Nephron (organoid): ENCODE data around the gene BAHCC1.

Experiments used
- H3K27ac Mint-ChIP-seq, 3 experiments: 2 replicates each; pipeline ENCODE4 v1.8.0; 2020; ENCODE audit warnings: mixed read lengths in 3 of 3, mild to moderate bottlenecking in 2 of 3, moderate library complexity in 1 of 3
- H3K27me3 Mint-ChIP-seq: 2 replicates; pipeline ENCODE4 v1.8.0; 2021; ENCODE audit warnings: low read depth, mild to moderate bottlenecking, moderate library complexity, mixed read lengths
- H3K36me3 Mint-ChIP-seq: 2 replicates; pipeline ENCODE4 v1.8.0; 2020; ENCODE audit warnings: low read depth, mixed read lengths
- H3K4me1 Mint-ChIP-seq: 2 replicates; pipeline ENCODE4 v1.8.0; 2020; ENCODE audit warnings: mixed read lengths
- H3K4me3 Mint-ChIP-seq, 3 experiments: 2 replicates each; pipeline ENCODE4 v1.8.0; 2020; ENCODE audit warnings: mild to moderate bottlenecking in 3 of 3, mixed read lengths in 3 of 3, moderate library complexity in 2 of 3
- H3K9me3 Mint-ChIP-seq: 2 replicates; pipeline ENCODE4 v1.8.0; 2020; ENCODE audit warnings: mixed read lengths
- CTCF ChIP-seq, 3 experiments: fragments of 200-600 bp; sonication (generic); IDR thresholded peaks; one replicate each; pipeline ENCODE4 v1.5.0; 2021; ENCODE audit warnings: antibody characterized with exemption in 3 of 3; ENCODE audit not compliant: unreplicated experiment in 3 of 3

The BAHCC1 gene

DNA sequence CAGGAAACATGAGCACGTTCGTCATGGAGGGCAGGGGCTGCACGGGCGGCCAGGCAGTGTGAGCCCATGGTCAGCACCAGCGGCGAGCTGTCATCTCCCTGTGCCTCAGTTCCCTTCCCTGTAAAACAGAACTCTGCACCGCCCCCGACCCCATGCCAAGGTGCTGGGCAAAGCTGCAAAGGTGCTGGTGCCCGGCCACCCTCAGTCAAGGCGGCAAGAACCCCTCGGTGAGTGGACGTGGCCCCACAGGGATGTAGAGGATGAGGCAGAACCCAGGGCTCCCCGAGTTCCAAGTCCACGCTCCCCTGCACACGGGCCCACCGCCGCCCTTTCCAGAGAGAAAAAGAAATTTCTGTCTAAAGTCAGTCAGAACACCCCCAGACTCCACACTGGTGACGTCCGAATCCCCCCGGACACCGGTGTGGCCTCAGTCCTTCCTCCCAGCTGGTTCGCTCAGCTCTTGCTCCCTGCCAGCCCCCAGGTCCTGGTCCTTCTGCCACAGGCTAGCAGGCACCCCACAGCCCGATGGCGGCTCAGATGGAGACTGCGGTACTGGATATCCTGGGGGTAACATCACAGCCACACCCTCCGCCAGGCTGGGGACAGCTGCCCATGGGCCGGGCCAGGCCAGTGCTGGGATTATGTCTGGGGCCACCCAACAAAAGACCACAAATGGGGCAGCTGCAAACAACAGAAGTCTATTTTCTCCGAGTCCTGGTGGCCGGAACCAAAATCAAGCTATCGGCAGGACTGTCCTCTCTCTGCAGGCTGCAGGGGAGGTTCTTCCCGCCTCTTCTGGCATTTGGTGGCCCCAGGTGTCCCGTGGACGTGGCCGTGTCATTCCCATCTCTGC lies 14.4 kb upstream of the BAHCC1 start:
- TF ChIP-seq CTCF (IDR thresholded peaks at IDR 0.05; ENCODE audit: unreplicated experiment in 3 of 3): no peak
- H3K27ac Mint-ChIP-seq: peak overlapping the region; percentile 22 to 81 (median 68)

GRCh38 chr17:81381632-81382577 lies 13.4 kb upstream of the BAHCC1 start:
- no peak for TF ChIP-seq CTCF (IDR thresholded peaks at IDR 0.05; ENCODE audit: unreplicated experiment in 3 of 3)
- H3K9me3 Mint-ChIP-seq: no peaks in the 10 kb centered on the region
- H3K27ac Mint-ChIP-seq: peak overlapping the region; percentile 22 to 81 (median 68)
- H3K36me3 Mint-ChIP-seq: no peaks in the 10 kb centered on the region
- H3K27me3 Mint-ChIP-seq: no peaks in the 10 kb centered on the region
- peaks cover 27% of the 10 kb centered on the region for H3K4me1 Mint-ChIP-seq
- H3K4me3 Mint-ChIP-seq: peak overlapping the region in 1 of 3 experiments; percentile 12

More for the DNA sequence above, 14.4 kb upstream of the BAHCC1 start:
- peaks cover 6% of the 10 kb centered on the region for H3K27me3 Mint-ChIP-seq
- peaks cover 22% of the 10 kb centered on the region for H3K4me1 Mint-ChIP-seq
- no peaks in the 10 kb centered on the region for H3K9me3 Mint-ChIP-seq
- H3K4me3 Mint-ChIP-seq: peak overlapping the region in 1 of 3 experiments; percentile 17
- H3K36me3 Mint-ChIP-seq: no peaks in the 10 kb centered on the region

DNA sequence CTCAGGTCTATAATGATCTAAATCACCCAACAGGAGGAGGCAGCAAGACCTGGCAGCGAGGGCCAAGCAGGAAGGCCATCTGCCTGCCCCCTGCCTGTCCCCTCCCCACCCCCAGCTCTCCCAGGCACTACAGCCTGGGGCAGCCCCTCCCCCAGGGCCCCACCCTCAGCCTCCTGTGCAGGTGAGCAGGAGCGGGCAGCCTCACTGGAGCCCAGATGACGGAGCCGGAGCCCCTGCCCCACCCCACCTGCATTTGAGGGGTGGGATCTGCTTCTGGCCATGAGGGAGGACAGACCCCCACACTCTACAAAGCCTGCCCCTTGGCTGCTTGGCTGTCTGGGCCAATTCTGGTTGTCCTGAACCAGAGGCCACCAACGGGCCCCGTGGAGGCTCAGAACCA lies 12.4 kb upstream of the BAHCC1 start:
- H3K36me3 Mint-ChIP-seq: no peaks in the 10 kb centered on the region
- H3K4me3 Mint-ChIP-seq: no peak overlapping the region
- no peak for TF ChIP-seq CTCF (IDR thresholded peaks at IDR 0.05; ENCODE audit: unreplicated experiment in 3 of 3)
- H3K27ac Mint-ChIP-seq: no peak overlapping the region
- peaks cover 32% of the 10 kb centered on the region for H3K4me1 Mint-ChIP-seq
- no peaks in the 10 kb centered on the region for H3K27me3 Mint-ChIP-seq
- no peaks in the 10 kb centered on the region for H3K9me3 Mint-ChIP-seq

DNA sequence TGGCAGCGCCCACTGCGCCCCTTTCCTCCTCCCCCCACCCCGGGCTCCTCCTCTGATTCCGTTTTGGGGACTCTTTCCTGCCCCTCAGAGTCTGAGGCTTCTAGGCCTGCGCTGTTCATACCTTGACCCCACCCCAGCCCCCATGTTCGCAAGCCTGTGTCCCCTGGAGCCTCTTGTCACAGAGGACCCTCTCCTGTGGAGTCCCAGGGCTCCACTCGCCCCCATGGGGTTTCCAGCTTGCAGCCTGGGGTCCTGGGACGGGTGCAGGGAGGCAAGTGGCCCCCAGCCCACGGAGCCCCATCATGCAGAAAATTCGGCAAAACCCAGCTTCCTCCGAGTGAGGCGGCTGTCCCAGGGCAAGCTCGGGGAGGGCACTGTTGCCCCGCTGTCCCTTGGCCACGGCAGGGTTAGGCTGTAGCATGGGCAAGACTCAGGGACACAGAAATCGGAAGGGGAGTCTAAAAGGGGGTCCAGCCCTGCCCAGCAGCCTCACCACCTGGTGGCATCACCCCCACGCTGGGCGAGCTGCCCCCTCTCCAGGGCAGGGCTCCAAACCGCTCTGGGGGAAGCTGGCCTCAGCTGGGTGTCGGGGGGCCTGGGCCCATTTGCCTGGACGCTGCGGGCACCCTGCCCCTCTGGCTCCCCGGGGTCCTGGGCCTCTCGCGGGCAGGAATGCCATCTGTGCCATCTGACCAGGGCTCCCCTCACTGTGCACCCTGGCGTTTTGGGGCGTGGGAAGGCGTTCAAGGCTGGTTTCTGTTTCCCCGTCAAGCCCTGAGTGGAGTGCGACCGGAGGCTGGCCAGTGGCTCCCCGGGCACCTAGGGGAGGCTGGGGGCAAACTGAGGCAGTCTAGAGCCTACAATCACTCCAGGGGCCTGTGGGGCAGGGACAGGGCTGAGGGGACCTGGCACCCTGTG lies 11.5 kb upstream of the BAHCC1 start:
- no peak for TF ChIP-seq CTCF (IDR thresholded peaks at IDR 0.05; ENCODE audit: unreplicated experiment in 3 of 3)
- H3K27ac Mint-ChIP-seq: no peak overlapping the region
- H3K27me3 Mint-ChIP-seq: no peaks in the 10 kb centered on the region
- peaks cover 38% of the 10 kb centered on the region for H3K4me1 Mint-ChIP-seq
- no peaks in the 10 kb centered on the region for H3K36me3 Mint-ChIP-seq
- no peak overlapping the region for H3K4me3 Mint-ChIP-seq
- no peaks in the 10 kb centered on the region for H3K9me3 Mint-ChIP-seq

DNA sequence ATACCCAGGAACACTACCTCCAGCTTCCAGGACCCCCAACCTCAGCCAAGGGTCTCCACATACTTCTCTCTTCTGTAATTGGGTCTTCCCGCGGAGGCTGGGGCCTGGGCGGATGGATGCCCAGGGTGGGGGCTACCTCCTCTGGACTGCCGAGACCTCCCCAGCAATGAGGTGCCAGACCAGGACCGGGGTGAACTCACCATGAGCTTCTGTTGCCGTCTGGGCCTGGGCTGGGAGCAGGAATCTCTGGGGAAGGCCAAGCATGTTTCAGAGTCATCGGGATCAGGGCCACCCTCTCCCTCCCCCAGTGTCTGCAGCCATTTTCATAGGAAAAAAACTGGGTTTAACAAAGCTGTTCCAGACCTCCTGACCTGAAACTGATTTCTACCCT lies 10.3 kb upstream of the BAHCC1 start:
- Mint-ChIP-seq H3K27me3 (no peaks in the 10 kb centered on the region), H3K9me3 (no peaks in the 10 kb centered on the region), H3K4me3 (peak overlapping the region; percentile 71 to 85 (median 82)), H3K4me1 (peaks cover 50% of the 10 kb centered on the region), H3K27ac (peak overlapping the region; percentile 96 to 99 (median 99)), H3K36me3 (no peaks in the 10 kb centered on the region)
- no peak for TF ChIP-seq CTCF (IDR thresholded peaks at IDR 0.05; ENCODE audit: unreplicated experiment in 3 of 3)
